Measurements from ENCODE around the gene PSMD4.
A peak's percentile ranks its signal among the peaks of the same experiment; 100 is the strongest.

PSMD4 gene

GRCh38 chr1:151238467-151238739 is 16.1 kb upstream of the PSMD4 start (continued):
- TF ChIP-seq ZNF169 (tag by site-specific recombination; IDR thresholded peaks at IDR 0.05): no peak
- no peak for TF ChIP-seq ZNF639 (tag by site-specific recombination; IDR thresholded peaks at IDR 0.05)
- no peak for TF ChIP-seq ZNF394 (tag by site-specific recombination; IDR thresholded peaks at IDR 0.05; ENCODE audit: borderline replicate concordance)
- TF ChIP-seq ZNF274 (IDR thresholded peaks at IDR 0.05; ENCODE audit: low read length): no peak
- no peak for TF ChIP-seq ZNF274 (tag by site-specific recombination; IDR thresholded peaks at IDR 0.05; ENCODE audit: borderline replicate concordance)
- TF ChIP-seq ZNF843 (tag by site-specific recombination; IDR thresholded peaks at IDR 0.05): no peak
- TF ChIP-seq, protein P1, sequence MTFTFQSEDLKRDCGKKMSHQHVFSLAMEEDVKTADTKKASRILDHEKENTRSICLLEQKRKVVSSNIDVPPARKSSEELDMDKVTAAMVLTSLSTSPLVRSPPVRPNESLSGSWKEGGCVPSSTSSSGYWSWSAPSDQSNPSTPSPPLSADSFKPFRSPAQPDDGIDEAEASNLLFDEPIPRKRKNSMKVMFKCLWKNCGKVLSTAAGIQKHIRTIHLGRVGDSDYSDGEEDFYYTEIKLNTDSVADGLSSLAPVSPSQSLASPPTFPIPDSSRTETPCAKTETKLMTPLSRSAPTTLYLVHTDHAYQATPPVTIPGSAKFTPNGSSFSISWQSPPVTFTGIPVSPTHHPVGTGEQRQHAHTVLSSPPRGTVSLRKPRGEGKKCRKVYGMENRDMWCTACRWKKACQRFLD (tag by site-specific recombination; IDR thresholded peaks at IDR 0.05): no peak
- no peak for TF ChIP-seq ZNF292 (tag by site-specific recombination; IDR thresholded peaks at IDR 0.05; ENCODE audit: borderline replicate concordance, low read depth)

GRCh38 chr1:151242442-151242841 is 12.1 kb upstream of the PSMD4 start:
- Histone ChIP-seq H3K36me3 (ENCODE audit: control insufficient read depth in 2 of 2, insufficient read depth in 1 of 2, low read length in 2 of 2) (peaks cover 94 to 98% of the 10 kb centered on the region in 2 experiments), H3K27ac (ENCODE audit: extremely low read depth, low read depth, low read length) (no peak overlapping the region), H3K4me1 (ENCODE audit: control insufficient read depth, insufficient read depth, low read length) (no peaks in the 10 kb centered on the region), H3K9me3 (ENCODE audit: control insufficient read depth, insufficient read depth, low read depth, low read length) (no peaks in the 10 kb centered on the region), H3K4me3 (ENCODE audit: low read depth, low read length) (no peak overlapping the region)
- TF ChIP-seq ZNF157 (tag by site-specific recombination; IDR thresholded peaks at IDR 0.05) (no peak), ZNF146 (tag by site-specific recombination; IDR thresholded peaks at IDR 0.05) (no peak), SALL2 (tag by site-specific recombination; IDR thresholded peaks at IDR 0.05; ENCODE audit: borderline replicate concordance) (no peak), ZNF777 (tag by site-specific recombination; IDR thresholded peaks at IDR 0.05; ENCODE audit: borderline replicate concordance) (no peak)
- TF ChIP-seq, protein P2, sequence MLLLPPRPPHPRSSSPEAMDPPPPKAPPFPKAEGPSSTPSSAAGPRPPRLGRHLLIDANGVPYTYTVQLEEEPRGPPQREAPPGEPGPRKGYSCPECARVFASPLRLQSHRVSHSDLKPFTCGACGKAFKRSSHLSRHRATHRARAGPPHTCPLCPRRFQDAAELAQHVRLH (tag by site-specific recombination; IDR thresholded peaks at IDR 0.05): no peak
- POLR2A ChIA-PET: interaction anchor here (0.9 kb wide), 1 partner anchor 53 kb away, joined by 3 read pairs; the partner anchor contains the start of gene VPS72
- CTCF ChIA-PET: interaction anchor here (1.9 kb wide), 1 partner anchor 10 kb away, joined by 11 read pairs; no protein-coding TSS in a partner anchor

GRCh38 chr1:151243683-151244216 is 10.8 kb upstream of the PSMD4 start:
- H3K9me3 ChIP-seq (ENCODE audit: control insufficient read depth, insufficient read depth, low read depth, low read length): no peaks in the 10 kb centered on the region
- H3K27ac ChIP-seq (ENCODE audit: extremely low read depth, low read depth, low read length): no peak overlapping the region
- TF ChIP-seq SCRT1 (tag by site-specific recombination; IDR thresholded peaks at IDR 0.05; ENCODE audit: borderline replicate concordance) (peak; percentile 58; the same call in 1 of the 2 replicates), ZSCAN30 (tag by site-specific recombination; IDR thresholded peaks at IDR 0.05) (no peak)
- TF ChIP-seq, protein P3, sequence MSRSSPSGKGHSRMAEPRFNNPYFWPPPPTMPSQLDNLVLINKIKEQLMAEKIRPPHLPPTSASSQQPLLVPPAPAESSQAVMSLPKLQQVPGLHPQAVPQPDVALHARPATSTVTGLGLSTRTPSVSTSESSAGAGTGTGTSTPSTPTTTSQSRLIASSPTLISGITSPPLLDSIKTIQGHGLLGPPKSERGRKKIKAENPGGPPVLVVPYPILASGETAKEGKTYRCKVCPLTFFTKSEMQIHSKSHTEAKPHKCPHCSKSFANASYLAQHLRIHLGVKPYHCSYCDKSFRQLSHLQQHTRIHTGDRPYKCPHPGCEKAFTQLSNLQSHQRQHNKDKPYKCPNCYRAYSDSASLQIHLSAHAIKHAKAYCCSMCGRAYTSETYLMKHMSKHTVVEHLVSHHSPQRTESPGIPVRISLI (tag by site-specific recombination; IDR thresholded peaks at IDR 0.05): peak; percentile 69; the same call in 1 of the 2 replicates
- no peak overlapping the region for H3K4me3 ChIP-seq (ENCODE audit: low read depth, low read length)
- ChIA-PET CTCF (interaction anchor here (1.9 kb wide), 1 partner anchor 9 kb away, joined by 11 read pairs; no protein-coding TSS in a partner anchor), POLR2A (no interaction called here)
- peaks cover 92 to 98% of the 10 kb centered on the region in 2 experiments for H3K36me3 ChIP-seq (ENCODE audit: control insufficient read depth in 2 of 2, insufficient read depth in 1 of 2, low read length in 2 of 2)
- H3K4me1 ChIP-seq (ENCODE audit: control insufficient read depth, insufficient read depth, low read length): no peaks in the 10 kb centered on the region

Measured in HEK293 (cell line).